Endothelial cell of umbilical vein (primary cell): ENCODE measurements around the gene EVA1A. TPM values are rescaled to one million over a fixed set of nuclear protein-coding genes. Genes with fewer than 3 reads are reported as not detected.

ENCODE experiments used
- BruUV-seq: library from RNA; stranded (reverse); fragments of 400-500 nt; replicated peaks from 2 replicates; lab custom pipeline; 2021; lab: Mats Ljungman, UMichigan
- CTCF ChIA-PET: fragments of 300-600, 350-600 bp; sonication (Branson Sonifier 250); formaldehyde crosslinking; loops from one replicate; lab custom pipeline; 2021; ENCODE audit warnings: antibody characterized with exemption, inconsistent platforms; lab: Charles Lee
- POLR2A ChIA-PET: fragments of 300-600, 350-600 bp; sonication (Branson Sonifier 250); formaldehyde crosslinking; loops from one replicate; lab custom pipeline; 2021; ENCODE audit warnings: antibody characterized with exemption, inconsistent platforms; lab: Charles Lee
- DNase-seq: peaks from one replicate; pipeline ENCODE4 v3.0.0-alpha.2; 2011; ENCODE audit warnings: low read depth, low spot score
- FAIRE-seq: peaks from 2 replicates; lab custom pipeline; 2011; peaks lifted over from hg19 to GRCh38; lab: Jason Lieb, UNC
- H2AFZ ChIP-seq: 2 replicates; pipeline ENCODE4 v1.6.0; 2012; ENCODE audit warnings: low read depth, low read length, control low read depth, inconsistent platforms
- H3K27ac ChIP-seq: 2 replicates; pipeline ENCODE4 v1.5.1; 2011; ENCODE audit warnings: low read depth, mild to moderate bottlenecking, control low read depth, low read length, moderate library complexity; ENCODE audit not compliant: insufficient read depth
- H3K27me3 ChIP-seq, 2 experiments: 2 replicates each; pipeline versions ENCODE4 v1.6.0 to v1.6.1; 2011; ENCODE audit warnings: low read length in 2 of 2, mixed read lengths in 1 of 2; ENCODE audit not compliant: control insufficient read depth in 2 of 2, insufficient read depth in 2 of 2
- H3K36me3 ChIP-seq, 2 experiments: 2 replicates in 1 of 2; 3 replicates in 1 of 2; pipeline ENCODE4 v1.5.1; 2011; ENCODE audit warnings: low read length in 2 of 2, mild to moderate bottlenecking in 1 of 2, moderate library complexity in 1 of 2; ENCODE audit not compliant: control insufficient read depth in 2 of 2, insufficient read depth in 2 of 2; ENCODE audit errors: extremely low read depth in 1 of 2
- H3K4me1 ChIP-seq: 3 replicates; pipeline ENCODE4 v1.5.1; 2011; ENCODE audit warnings: mild to moderate bottlenecking, low read length; ENCODE audit not compliant: control insufficient read depth, insufficient read depth; ENCODE audit errors: extremely low read depth
- H3K4me2 ChIP-seq: 2 replicates; pipeline ENCODE4 v1.6.1; 2011; ENCODE audit warnings: low read length, control low read depth, mixed read lengths; ENCODE audit not compliant: insufficient read depth
- H3K4me3 ChIP-seq, 3 experiments: fragments of 200-600 bp in 1 of 3; sonication (generic), shearing (Covaris generic) in 1 of 3; replicated peaks in 1 of 3; 2 replicates each; pipeline ENCODE4 v1.5.1; 2011 to 2016; ENCODE audit warnings: control low read depth in 3 of 3, low read length in 3 of 3, mild to moderate bottlenecking in 2 of 3, inconsistent platforms in 1 of 3, low read depth in 1 of 3, moderate library complexity in 1 of 3; ENCODE audit not compliant: insufficient read depth in 1 of 3
- H3K79me2 ChIP-seq: 2 replicates; pipeline ENCODE4 v1.6.0; 2012; ENCODE audit warnings: low read length, inconsistent platforms; ENCODE audit not compliant: control insufficient read depth, insufficient read depth
- H3K9ac ChIP-seq: replicated peaks from 2 replicates; pipeline ENCODE3; 2011; ENCODE audit warnings: low read length, control low read depth; ENCODE audit not compliant: insufficient read depth; ENCODE audit errors: extremely low read depth
- H3K9me1 ChIP-seq: replicated peaks from 3 replicates; pipeline ENCODE4 v1.6.0; 2011; ENCODE audit warnings: mild to moderate bottlenecking, low read length; ENCODE audit not compliant: control insufficient read depth, insufficient read depth; ENCODE audit errors: extremely low read depth
- H3K9me3 ChIP-seq: replicated peaks from 2 replicates; pipeline ENCODE4 v1.5.1; 2012; ENCODE audit warnings: low read length, inconsistent platforms; ENCODE audit not compliant: control insufficient read depth, insufficient read depth
- H4K20me1 ChIP-seq: replicated peaks from 2 replicates; pipeline ENCODE3; 2011; ENCODE audit warnings: mild to moderate bottlenecking, low read length; ENCODE audit not compliant: control insufficient read depth, insufficient read depth; ENCODE audit errors: extremely low read depth
- CTCF ChIP-seq, 2 donors: IDR thresholded peaks; 1 replicate in 1 of 2; 2 replicates in 1 of 2; pipeline ENCODE4 v1.5.1; 2011; ENCODE audit warnings: low read length in 2 of 2, mild to moderate bottlenecking in 2 of 2, moderate library complexity in 2 of 2, control low read depth in 1 of 2, inconsistent platforms in 1 of 2, low read depth in 1 of 2; ENCODE audit not compliant: insufficient read depth in 1 of 2; ENCODE audit errors: extremely low read depth in 1 of 2
- FOS ChIP-seq: IDR thresholded peaks from 2 replicates; pipeline ENCODE4 v1.6.1; 2011; ENCODE audit warnings: mild to moderate bottlenecking, low read length, moderate library complexity, borderline replicate concordance; ENCODE audit not compliant: insufficient read depth
- GATA2 ChIP-seq: IDR thresholded peaks from 2 replicates; pipeline ENCODE4 v1.7.0; 2011; ENCODE audit warnings: low read depth, mild to moderate bottlenecking, moderate library complexity, mixed read lengths, low read length; ENCODE audit not compliant: insufficient read length, insufficient read depth
- MAX ChIP-seq: IDR thresholded peaks from 2 replicates; pipeline ENCODE4 v1.6.1; 2011; ENCODE audit not compliant: insufficient read depth, insufficient read length
- MYC ChIP-seq: IDR thresholded peaks from one replicate; pipeline ENCODE4 v1.6.1; 2011; ENCODE audit warnings: mild to moderate bottlenecking, low read depth, low read length
- POLR2AphosphoS5 ChIP-seq: IDR thresholded peaks from 2 replicates; pipeline ENCODE4 v1.6.1; 2012; ENCODE audit warnings: low read depth, mild to moderate bottlenecking, control low read depth, low read length, moderate library complexity; ENCODE audit not compliant: insufficient read depth
- dilution Hi-C: fragments of 300-500 bp; cut with MboI; formaldehyde crosslinking; loops from one replicate; pipeline ENCODE4 v1.15.0; 2019; ENCODE audit warnings: low sequenced_read_pairs; ENCODE audit not compliant: extremely low pct_ligation_motif_present
- intact Hi-C: fragments of 100-400 bp; cut with micrococcal nuclease; formaldehyde crosslinking; loops from one replicate; pipeline ENCODE4 v1.10.0; 2022
- polyA plus RNA-seq, 4 experiments: library from polyadenylated mRNA; depleted of rRNA in 3 of 4; stranded (reverse) in 3 of 4; unstranded in 1 of 4; fragments of >200 nt; gene quantifications; 2 replicates each; pipeline versions ENCODE4 v1.2.1 to v1.2.3, GENCODE V29; 2011 to 2012; ENCODE audit warnings: missing spikeins in 1 of 4
- total RNA-seq: library from RNA; stranded (reverse); gene quantifications from 2 replicates; pipeline ENCODE4 v1.2.3, GENCODE V29; 2021

Gene EVA1A
- total and polyA plus RNA-seq, 2 donors (not counting 3 experiments of a cell fraction or from before 2014, with no cell fraction given) = 52.6 to 66.5 TPM

GRCh38 chr2:75592888-75593287 lies 32.1 kb upstream of the EVA1A start:
- no peak overlapping the region for H3K9ac ChIP-seq
- POLR2A ChIA-PET = no interaction called here
- dilution Hi-C loops = no loop called here
- H3K4me2 ChIP-seq = no peak overlapping the region
- H3K36me3 ChIP-seq = no peaks in the 10 kb centered on the region
- H3K9me1 ChIP-seq = no peaks in the 10 kb centered on the region
- no TSS peak for BruUV-seq
- DNase-seq (no peak), FAIRE-seq (no peak)
- intact Hi-C loops = no loop called here
- H3K4me3 ChIP-seq = no peak overlapping the region
- CTCF ChIA-PET = no interaction called here
- no peaks in the 10 kb centered on the region for H4K20me1 ChIP-seq
- TF ChIP-seq MYC (no peak), POLR2AphosphoS5 (no peak), CTCF (IDR thresholded peaks at IDR 0.05; ENCODE audit: extremely low read depth in 1 of 2, insufficient read depth in 1 of 2, low read depth in 1 of 2, low read length in 2 of 2) (no peak), MAX (no peak), FOS (no peak), GATA2 (no peak)
- no peaks in the 10 kb centered on the region for H3K27me3 ChIP-seq
- no peak overlapping the region for H2AFZ ChIP-seq
- no peaks in the 10 kb centered on the region for H3K9me3 ChIP-seq
- no peak overlapping the region for H3K27ac ChIP-seq
- H3K4me1 ChIP-seq = peaks cover 3% of the 10 kb centered on the region
- no peaks in the 10 kb centered on the region for H3K79me2 ChIP-seq
